PC-9 (cell line): Measurements from ENCODE around the gene IKZF2.

Experiments
- EZH2 ChIP-seq: fragments of 200-600 bp; sonication (generic); IDR thresholded peaks from 2 replicates; pipeline ENCODE4 v1.8.0; 2017; ENCODE audit warnings: antibody characterized with exemption, low read depth
- TF ChIP-seq, protein P1 (sequence below): fragments of 200-600 bp; sonication (generic); conservative IDR thresholded peaks from 2 replicates; pipeline ENCODE4 v1.6.1; 2017; ENCODE audit warnings: mixed run types, antibody characterized with exemption, mild to moderate bottlenecking, moderate library complexity

DNA sequence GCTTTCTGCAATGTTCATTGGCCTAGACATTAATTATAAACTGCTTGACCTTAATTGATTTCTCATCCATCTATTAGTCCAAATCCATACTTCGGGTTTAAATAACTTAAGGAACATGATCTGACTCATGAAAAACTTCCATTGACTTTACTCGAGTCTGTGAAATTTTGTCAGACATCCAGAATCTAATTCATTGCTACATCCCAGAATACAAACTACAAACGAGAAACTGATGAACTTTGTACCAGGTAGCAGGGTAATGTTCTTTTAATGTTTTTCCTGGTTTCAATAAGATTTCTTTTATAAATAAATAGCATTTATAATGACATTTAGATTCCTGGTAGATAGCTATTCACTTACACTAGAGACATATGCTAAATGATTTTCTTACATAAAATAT is 36.0 kb upstream of the IKZF2 start:
- TF ChIP-seq, protein P1, sequence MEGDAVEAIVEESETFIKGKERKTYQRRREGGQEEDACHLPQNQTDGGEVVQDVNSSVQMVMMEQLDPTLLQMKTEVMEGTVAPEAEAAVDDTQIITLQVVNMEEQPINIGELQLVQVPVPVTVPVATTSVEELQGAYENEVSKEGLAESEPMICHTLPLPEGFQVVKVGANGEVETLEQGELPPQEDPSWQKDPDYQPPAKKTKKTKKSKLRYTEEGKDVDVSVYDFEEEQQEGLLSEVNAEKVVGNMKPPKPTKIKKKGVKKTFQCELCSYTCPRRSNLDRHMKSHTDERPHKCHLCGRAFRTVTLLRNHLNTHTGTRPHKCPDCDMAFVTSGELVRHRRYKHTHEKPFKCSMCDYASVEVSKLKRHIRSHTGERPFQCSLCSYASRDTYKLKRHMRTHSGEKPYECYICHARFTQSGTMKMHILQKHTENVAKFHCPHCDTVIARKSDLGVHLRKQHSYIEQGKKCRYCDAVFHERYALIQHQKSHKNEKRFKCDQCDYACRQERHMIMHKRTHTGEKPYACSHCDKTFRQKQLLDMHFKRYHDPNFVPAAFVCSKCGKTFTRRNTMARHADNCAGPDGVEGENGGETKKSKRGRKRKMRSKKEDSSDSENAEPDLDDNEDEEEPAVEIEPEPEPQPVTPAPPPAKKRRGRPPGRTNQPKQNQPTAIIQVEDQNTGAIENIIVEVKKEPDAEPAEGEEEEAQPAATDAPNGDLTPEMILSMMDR = no peak
- TF ChIP-seq EZH2 = no peak
